Tibial nerve (tissue), 4 donors: ENCODE measurements around the gene TMED10.

ENCODE experiments used
- CTCF ChIP-seq, 5 experiments: fragments of 200-600 bp in 3 of 5; fragments of 450-650 bp in 2 of 5; sonication (generic) in 3 of 5; IDR thresholded peaks; one replicate each; pipeline ENCODE4 v1.5.1; 2016 to 2019; ENCODE audit warnings: antibody characterized with exemption in 5 of 5, mild to moderate bottlenecking in 3 of 5, moderate library complexity in 2 of 5
- EP300 ChIP-seq, 2 donors: sonication (generic); formaldehyde crosslinking; IDR thresholded peaks; one replicate each; pipeline ENCODE4 v1.6.1; 2017; ENCODE audit warnings: antibody characterized with exemption in 2 of 2, mild to moderate bottlenecking in 1 of 2
- POLR2A ChIP-seq, 2 donors: fragments of 450-650 bp; IDR thresholded peaks; one replicate each; pipeline ENCODE4 v1.6.1; 2017; ENCODE audit warnings: antibody characterized with exemption in 2 of 2, mild to moderate bottlenecking in 2 of 2, moderate library complexity in 2 of 2

DNA sequence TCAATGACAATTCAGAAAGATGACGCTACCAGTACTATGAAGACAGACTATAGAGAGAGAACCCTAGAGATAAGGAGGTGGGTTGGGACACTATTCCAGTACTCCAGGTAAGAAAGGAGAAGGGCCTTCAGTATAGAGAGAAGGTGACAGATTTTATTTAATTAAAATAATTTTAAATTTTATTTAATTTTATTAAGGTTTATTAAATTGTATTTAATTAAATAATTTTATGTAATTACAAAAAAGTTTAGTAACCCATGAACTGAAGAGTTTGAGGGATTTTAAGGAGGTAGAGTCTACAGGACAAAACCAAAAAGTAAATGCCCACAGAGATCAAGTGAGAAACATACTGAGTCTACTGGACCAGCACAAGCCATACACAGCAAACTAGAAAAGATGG, 20.3 kb downstream of the TMED10 start:
- TF ChIP-seq CTCF (IDR thresholded peaks at IDR 0.05) (no peak), POLR2A (IDR thresholded peaks at IDR 0.05) (no peak), EP300 (IDR thresholded peaks at IDR 0.05) (no peak)
